ENCODE measurements around the gene PACRG. TPM values are rescaled to one million over a fixed set of nuclear protein-coding genes. Genes with fewer than 3 reads are reported as not detected.

Gene PACRG
- total RNA-seq, 1 experiment from 2014 or later = 0.26 TPM

GRCh38 chr6:163333701-163334663 lies 606.2 kb downstream of the PACRG start:
- H2BK120ac ChIP-seq (ENCODE audit: low read depth, low read length, poor library complexity, severe bottlenecking) = no peak overlapping the region
- no peak overlapping the region for H2BK15ac ChIP-seq (ENCODE audit: low read depth, low read length)
- TF ChIP-seq CTCF (conservative IDR thresholded peaks at IDR 0.05) = no peak
- H3K9ac ChIP-seq (ENCODE audit: extremely low read depth, insufficient read length, low read length) = no peak overlapping the region
- H3K27ac Mint-ChIP-seq = no peak overlapping the region
- no peak overlapping the region for H2AK5ac ChIP-seq (ENCODE audit: insufficient read length, low read length)
- H3K79me2 ChIP-seq (ENCODE audit: insufficient read depth, low read length) = no peaks in the 10 kb centered on the region
- no peak overlapping the region for H3K4me3 Mint-ChIP-seq
- no CpG with 5 or more reads among the region's 26 CpGs for WGBS (ENCODE audit: extremely low coverage, insufficient read length, low lambda C conversion rate)
- H4K20me1 ChIP-seq (ENCODE audit: control insufficient read depth, insufficient read depth, insufficient read length) = no peaks in the 10 kb centered on the region
- no peak overlapping the region for H3K56ac ChIP-seq (ENCODE audit: insufficient read length, low read depth, low read length)
- H3K4me1 ChIP-seq (ENCODE audit: insufficient read depth, low read length) = no peaks in the 10 kb centered on the region; the same call in 1 of the 2 replicates
- no peak overlapping the region for H4K5ac ChIP-seq (ENCODE audit: insufficient read length, low read depth, low read length)
- H2BK20ac ChIP-seq (ENCODE audit: low read depth, low read length, poor library complexity, severe bottlenecking) = no peak overlapping the region
- H3K79me1 ChIP-seq (ENCODE audit: insufficient read depth, low read depth, low read length, poor library complexity, severe bottlenecking) = no peaks in the 10 kb centered on the region
- H4K91ac ChIP-seq (ENCODE audit: insufficient read length, low read depth, low read length) = no peak overlapping the region
- peaks cover 29 to 37% of the 10 kb centered on the region in 2 experiments for H3K4me1 Mint-ChIP-seq
- no peaks in the 10 kb centered on the region; a peak in 1 of 5 replicates for H3K9me3 Mint-ChIP-seq
- no peaks in the 10 kb centered on the region for H3K9me3 ChIP-seq (ENCODE audit: control insufficient read depth, low read depth, low read length)
- H3K36me3 Mint-ChIP-seq (ENCODE audit: insufficient read depth in 1 of 3, low read depth in 3 of 3) = no peaks in the 10 kb centered on the region
- no peak overlapping the region for H2AFZ ChIP-seq (ENCODE audit: low read length)
- no peak overlapping the region for H3K4me2 ChIP-seq (ENCODE audit: insufficient read depth, insufficient read length, low read length)
- H3K27ac ChIP-seq (ENCODE audit: insufficient read length, low read depth, low read length) = no peak overlapping the region
- no peak overlapping the region for H2BK5ac ChIP-seq (ENCODE audit: insufficient read length, low read length)
- DNase-seq = no peak
- no peak overlapping the region for H3K23ac ChIP-seq (ENCODE audit: insufficient read length, low read depth, low read length)
- H3K4ac ChIP-seq (ENCODE audit: low read depth, low read length) = no peak overlapping the region
- H3K18ac ChIP-seq (ENCODE audit: insufficient read length, low read depth, low read length) = no peak overlapping the region
- no peak overlapping the region for H4K8ac ChIP-seq (replicated peaks; ENCODE audit: insufficient read length, low read depth, low read length)
- no peak overlapping the region; the same call in 1 of the 2 replicates for H3K14ac ChIP-seq (ENCODE audit: insufficient read depth, low read length)
- no peaks in the 10 kb centered on the region; the same call in 1 of the 2 replicates for H3K27me3 ChIP-seq (ENCODE audit: insufficient read depth, low read length)
- H2BK12ac ChIP-seq (ENCODE audit: insufficient read length, low read depth, low read length) = no peak overlapping the region
- peaks cover 25% of the 10 kb centered on the region for H3K27me3 Mint-ChIP-seq (ENCODE audit: low read depth)
- no peaks in the 10 kb centered on the region for H3K23me2 ChIP-seq (ENCODE audit: insufficient read length, low read depth, low read length, poor library complexity, severe bottlenecking)
- no peak overlapping the region for H3T11ph ChIP-seq (ENCODE audit: low read length)
